T-helper 2 cell treated with Interferon-gamma antibody and Interleukin-4, amounts not matched to agents 5 μg/mL and 100 μg/mL, for 36 hours (primary cell): Measurements from ENCODE around the gene MED28.

Experiments used
- DNase-seq: peaks from one replicate; pipeline ENCODE4 v3.0.0; 2021; ENCODE audit warnings: low spot score
- H3K27ac Mint-ChIP-seq: one replicate; pipeline ENCODE4 v1.8.0; 2021; ENCODE audit warnings: mild to moderate bottlenecking, mixed read lengths
- H3K27me3 Mint-ChIP-seq: one replicate; pipeline ENCODE4 v1.8.0; 2021; ENCODE audit warnings: low read depth, mixed read lengths
- H3K36me3 Mint-ChIP-seq: one replicate; pipeline ENCODE4 v1.8.0; 2021; ENCODE audit warnings: low read depth, mixed read lengths
- H3K4me1 Mint-ChIP-seq: one replicate; pipeline ENCODE4 v1.8.0; 2021; ENCODE audit warnings: low read depth, mixed read lengths
- H3K4me3 Mint-ChIP-seq: one replicate; pipeline ENCODE4 v1.8.0; 2022; ENCODE audit warnings: mild to moderate bottlenecking, moderate library complexity, mixed read lengths
- H3K9me3 Mint-ChIP-seq: one replicate; pipeline ENCODE4 v1.8.0; 2021; ENCODE audit warnings: mixed read lengths

Gene MED28

GRCh38 chr4:17664755-17665154, 50.3 kb downstream of the MED28 start:
- DNase-seq = no peak
- Mint-ChIP-seq H3K36me3 (no peaks in the 10 kb centered on the region), H3K9me3 (no peaks in the 10 kb centered on the region), H3K4me3 (no peak overlapping the region), H3K27ac (no peak overlapping the region), H3K27me3 (peaks cover 2% of the 10 kb centered on the region), H3K4me1 (no peaks in the 10 kb centered on the region)

DNA sequence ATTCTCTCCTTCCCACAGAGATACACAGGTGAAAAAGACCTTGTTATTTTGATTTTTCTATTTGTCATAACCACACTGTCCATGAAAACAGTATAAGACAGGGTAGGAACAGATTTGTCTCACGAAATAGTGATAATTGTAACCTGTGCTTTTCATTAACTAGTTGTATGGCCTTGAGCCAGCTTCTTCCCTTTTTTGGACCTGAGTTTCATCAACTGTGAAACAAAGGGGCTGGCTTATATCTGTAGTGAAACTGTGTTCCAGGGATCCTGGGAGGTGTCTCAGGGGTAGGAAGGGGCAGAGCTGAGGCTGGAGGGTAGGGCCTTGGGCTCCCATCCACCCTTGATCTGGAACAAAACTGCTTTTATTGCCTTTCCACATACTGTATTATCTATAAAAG, 50.9 kb downstream of the MED28 start:
- Mint-ChIP-seq H3K9me3 (no peaks in the 10 kb centered on the region), H3K4me1 (no peaks in the 10 kb centered on the region), H3K27ac (no peak overlapping the region), H3K36me3 (no peaks in the 10 kb centered on the region), H3K27me3 (peaks cover 2% of the 10 kb centered on the region), H3K4me3 (no peak overlapping the region)
- no peak for DNase-seq

- Mint-ChIP-seq H3K4me1 (no peaks in the 10 kb centered on the region), H3K27me3 (peaks cover 2% of the 10 kb centered on the region), H3K9me3 (no peaks in the 10 kb centered on the region), H3K27ac (no peak overlapping the region), H3K36me3 (no peaks in the 10 kb centered on the region), H3K4me3 (no peak overlapping the region)
- DNase-seq = no peak
Observed at GRCh38 chr4:17665852-17666251, 51.4 kb downstream of the MED28 start.

GRCh38 chr4:17667253-17667652, 52.8 kb downstream of the MED28 start:
- H3K27ac Mint-ChIP-seq = no peak overlapping the region
- H3K4me1 Mint-ChIP-seq = no peaks in the 10 kb centered on the region
- H3K9me3 Mint-ChIP-seq = peaks cover 11% of the 10 kb centered on the region
- peaks cover 7% of the 10 kb centered on the region for H3K27me3 Mint-ChIP-seq
- H3K4me3 Mint-ChIP-seq = no peak overlapping the region
- no peaks in the 10 kb centered on the region for H3K36me3 Mint-ChIP-seq
- no peak for DNase-seq

DNA sequence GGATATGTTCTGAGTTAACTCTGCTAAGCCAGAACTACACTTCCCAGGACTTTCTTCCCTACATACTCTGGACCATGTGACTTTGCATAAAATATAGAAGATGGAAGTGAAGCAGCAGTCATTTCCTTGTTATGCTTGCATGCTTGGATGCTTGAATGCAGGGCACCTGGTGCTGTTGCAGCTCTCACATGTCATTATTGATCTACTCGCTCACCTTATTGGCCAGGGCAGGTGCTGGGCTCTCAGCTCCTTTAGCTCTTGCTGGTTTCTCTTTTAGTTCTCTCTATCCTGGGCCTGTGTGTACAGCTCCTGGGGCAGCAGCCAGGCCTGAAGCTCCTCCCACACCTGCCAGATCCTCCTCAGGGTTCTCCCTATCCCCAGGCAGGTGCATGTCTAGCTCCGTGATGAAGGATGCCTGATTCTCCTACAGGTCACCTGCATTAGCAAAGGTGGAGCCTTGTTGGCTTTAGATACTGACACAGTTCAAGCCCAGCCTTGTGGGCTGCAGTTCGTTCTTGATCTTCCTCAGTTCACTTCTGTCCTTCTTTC, 53.3 kb downstream of the MED28 start:
- Mint-ChIP-seq H3K4me1 (no peaks in the 10 kb centered on the region), H3K4me3 (no peak overlapping the region), H3K27me3 (peaks cover 7% of the 10 kb centered on the region), H3K36me3 (no peaks in the 10 kb centered on the region), H3K27ac (no peak overlapping the region), H3K9me3 (peaks cover 11% of the 10 kb centered on the region)
- DNase-seq = no peak

GRCh38 chr4:17670423-17670822, 56.0 kb downstream of the MED28 start:
- H3K4me1 Mint-ChIP-seq = no peaks in the 10 kb centered on the region
- no peak for DNase-seq
- peaks cover 7% of the 10 kb centered on the region for H3K27me3 Mint-ChIP-seq
- H3K36me3 Mint-ChIP-seq = no peaks in the 10 kb centered on the region
- peaks cover 11% of the 10 kb centered on the region for H3K9me3 Mint-ChIP-seq
- H3K4me3 Mint-ChIP-seq = no peak overlapping the region
- H3K27ac Mint-ChIP-seq = no peak overlapping the region

GRCh38 chr4:17680559-17681280, 66.3 kb downstream of the MED28 start:
- H3K4me3 Mint-ChIP-seq = no peak overlapping the region
- no peaks in the 10 kb centered on the region for H3K9me3 Mint-ChIP-seq
- H3K36me3 Mint-ChIP-seq = no peaks in the 10 kb centered on the region
- no peak for DNase-seq
- peaks cover 2% of the 10 kb centered on the region for H3K27me3 Mint-ChIP-seq
- no peak overlapping the region for H3K27ac Mint-ChIP-seq
- no peaks in the 10 kb centered on the region for H3K4me1 Mint-ChIP-seq

DNA sequence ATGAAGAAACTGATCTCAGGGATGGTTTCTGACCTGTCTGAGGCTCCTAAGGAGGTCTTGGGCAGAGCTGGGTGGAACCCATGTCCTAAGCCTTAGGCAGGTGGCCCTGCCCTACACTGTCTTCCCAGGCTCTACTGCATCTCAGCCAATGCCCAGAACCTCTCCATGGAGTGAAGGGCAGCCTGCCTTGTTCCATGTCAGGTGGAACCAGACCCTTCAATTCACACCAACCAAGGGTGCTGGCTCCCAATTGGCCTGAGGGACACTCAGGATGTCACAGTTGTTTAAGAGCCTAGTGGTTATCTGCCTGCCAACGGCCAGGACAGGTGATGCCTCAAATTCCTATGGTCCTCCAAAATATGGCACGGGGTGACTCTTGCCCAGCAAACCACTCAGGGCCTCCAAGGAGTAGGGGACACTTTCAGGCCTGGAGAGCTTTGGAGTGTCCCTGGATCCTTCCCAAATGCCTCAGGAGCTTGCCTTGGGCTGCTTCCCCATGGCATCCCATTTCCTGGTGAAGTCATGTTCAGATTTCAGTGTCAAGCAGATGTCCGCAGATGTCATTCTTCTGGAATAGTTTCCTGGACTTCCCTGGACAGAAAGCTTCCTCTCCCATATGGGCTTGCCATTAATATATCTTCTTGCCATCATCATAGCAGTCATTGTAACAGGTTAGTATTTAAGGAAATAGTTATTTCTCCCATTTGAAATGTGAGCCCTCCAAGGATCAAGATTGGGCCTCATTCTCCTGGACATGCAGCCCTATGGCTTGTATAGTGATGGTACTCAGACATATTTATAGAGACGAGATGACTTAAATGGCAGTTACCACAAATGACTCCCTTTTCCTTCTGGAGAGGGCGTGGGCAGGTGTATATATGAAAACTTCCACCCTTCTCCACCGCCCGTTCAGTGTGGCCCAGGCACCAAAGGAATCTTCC, 67.1 kb downstream of the MED28 start:
- DNase-seq = no peak
- Mint-ChIP-seq H3K9me3 (no peaks in the 10 kb centered on the region), H3K27me3 (peaks cover 2% of the 10 kb centered on the region), H3K36me3 (no peaks in the 10 kb centered on the region), H3K4me3 (no peak overlapping the region), H3K27ac (no peak overlapping the region), H3K4me1 (no peaks in the 10 kb centered on the region)

DNA sequence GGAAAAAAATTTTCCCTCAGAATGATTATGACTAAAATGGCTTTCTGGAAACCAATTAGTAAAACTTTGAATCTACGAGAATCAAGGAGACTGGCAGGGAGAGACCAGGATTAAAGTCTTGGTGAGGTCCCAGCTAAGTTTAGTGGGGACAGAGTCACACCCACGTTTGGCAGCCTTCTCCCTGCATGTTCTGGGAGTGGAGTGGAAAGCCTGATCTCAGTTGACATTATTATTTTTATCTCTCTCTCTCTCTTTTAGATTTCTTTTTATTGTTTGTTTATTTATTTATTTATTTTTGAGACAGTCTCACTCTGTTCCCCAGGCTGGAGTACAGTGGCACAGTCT, 67.8 kb downstream of the MED28 start:
- Mint-ChIP-seq H3K4me3 (no peak overlapping the region), H3K36me3 (no peaks in the 10 kb centered on the region), H3K4me1 (no peaks in the 10 kb centered on the region), H3K9me3 (no peaks in the 10 kb centered on the region), H3K27me3 (peaks cover 2% of the 10 kb centered on the region), H3K27ac (no peak overlapping the region)
- DNase-seq = no peak
